HG02973 (cell line): ENCODE results near the gene CMC2.

Source experiments
- ATAC-seq: cut with Tn5 transposase; IDR thresholded peaks from one replicate; pipeline ENCODE4 v1.9.1; 2021; ENCODE audit warnings: moderate library complexity; ENCODE audit not compliant: unreplicated experiment

The CMC2 gene

GRCh38 chr16:81003610-81004460 is 2.9 kb downstream of the CMC2 start:
- no peak for ATAC-seq

- no peak for ATAC-seq
These were observed 3.6 kb downstream of the CMC2 start for GRCh38 chr16:81003064-81003463.

GRCh38 chr16:81001330-81001729 is 5.4 kb downstream of the CMC2 start:
- ATAC-seq, result no peak

- ATAC-seq, result no peak
These were observed 5.8 kb downstream of the CMC2 start for GRCh38 chr16:81000873-81001272.

- ATAC-seq, result no peak
These were observed 8.6 kb downstream of the CMC2 start for GRCh38 chr16:80997964-80998620.

GRCh38 chr16:80997139-80997798 is 9.4 kb downstream of the CMC2 start:
- peak; percentile 51 for ATAC-seq

- peak; percentile 6 for ATAC-seq
These were observed 10.0 kb downstream of the CMC2 start for GRCh38 chr16:80996688-80997138.

GRCh38 chr16:80994451-80994850 is 12.2 kb downstream of the CMC2 start:
- ATAC-seq, result no peak

- ATAC-seq, result no peak
These were observed 12.9 kb downstream of the CMC2 start for GRCh38 chr16:80993834-80994233.

GRCh38 chr16:80993307-80993706 is 13.4 kb downstream of the CMC2 start:
- ATAC-seq, result no peak

- ATAC-seq, result no peak
These were observed 13.9 kb downstream of the CMC2 start for GRCh38 chr16:80992676-80993293.

- no peak for ATAC-seq
These were observed 14.8 kb downstream of the CMC2 start for GRCh38 chr16:80991792-80992430.

- no peak for ATAC-seq
These were observed 15.7 kb downstream of the CMC2 start for GRCh38 chr16:80990978-80991377.

- no peak for ATAC-seq
These were observed 16.1 kb downstream of the CMC2 start for GRCh38 chr16:80990577-80990976.

GRCh38 chr16:80989801-80990200 is 16.9 kb downstream of the CMC2 start:
- ATAC-seq, result no peak

- no peak for ATAC-seq
These were observed 17.9 kb downstream of the CMC2 start for GRCh38 chr16:80988756-80989155.

GRCh38 chr16:80986557-80986956 is 20.1 kb downstream of the CMC2 start:
- ATAC-seq, result no peak

- ATAC-seq, result no peak
These were observed 21.1 kb downstream of the CMC2 start for GRCh38 chr16:80985611-80986010.

- no peak for ATAC-seq
These were observed 22.4 kb downstream of the CMC2 start for GRCh38 chr16:80984124-80984892.

GRCh38 chr16:80982646-80983045 is 24.0 kb downstream of the CMC2 start:
- ATAC-seq, result no peak
